Activated T-cell treated with anti-CD3 and anti-CD28 coated beads, Interleukin-2, amount 50 U/mL, for 72 hours (primary cell): ENCODE measurements around the gene DDX47. TPM values are rescaled to one million over a fixed set of nuclear protein-coding genes. Genes with fewer than 3 reads are reported as not detected.
"Not testable (repeated sequence)": the region's sequence is repeated elsewhere in the genome, so short reads cannot be mapped to it uniquely, and the experiment has no call there.

ENCODE experiments used
- ATAC-seq, 2 donors: fragments of 150-1000 bp; cut with Tn5 transposase; replicated peaks in 1 of 2; 2 replicates each; pipeline ENCODE4 v1.10.0; 2021; ENCODE audit warnings: moderate library complexity in 2 of 2, mild to moderate bottlenecking in 1 of 2
- DNase-seq, 2 donors: peaks; one replicate each; pipeline ENCODE4 v3.0.0; 2021 to 2022; ENCODE audit warnings: mixed read lengths in 1 of 2
- H3K27ac Mint-ChIP-seq: one replicate; pipeline ENCODE4 v1.8.0; 2022; ENCODE audit warnings: mild to moderate bottlenecking, moderate library complexity, mixed read lengths
- H3K27me3 Mint-ChIP-seq: one replicate; pipeline ENCODE4 v1.8.0; 2022; ENCODE audit warnings: low read depth, mixed read lengths
- H3K36me3 Mint-ChIP-seq, 2 donors: one replicate each; pipeline ENCODE4 v1.8.0; 2022; ENCODE audit warnings: mixed read lengths in 2 of 2, mild to moderate bottlenecking in 1 of 2; ENCODE audit not compliant: insufficient read depth in 2 of 2
- H3K4me1 Mint-ChIP-seq: one replicate; pipeline ENCODE4 v1.8.0; 2022; ENCODE audit warnings: low read depth, mixed read lengths
- H3K4me3 Mint-ChIP-seq, 2 donors: one replicate each; pipeline ENCODE4 v1.8.0; 2022; ENCODE audit warnings: mild to moderate bottlenecking in 2 of 2, mixed read lengths in 2 of 2, moderate library complexity in 2 of 2
- H3K9me3 Mint-ChIP-seq, 2 donors: one replicate each; pipeline ENCODE4 v1.8.0; 2022; ENCODE audit warnings: mixed read lengths in 2 of 2
- total RNA-seq, 2 donors: library from RNA; stranded (reverse); gene quantifications; one replicate each; pipeline ENCODE4 v1.2.3, GENCODE V29; 2022

DDX47 gene
- total RNA-seq, 2 donors from 2014 or later: 58.2 to 67.8 TPM

DNA sequence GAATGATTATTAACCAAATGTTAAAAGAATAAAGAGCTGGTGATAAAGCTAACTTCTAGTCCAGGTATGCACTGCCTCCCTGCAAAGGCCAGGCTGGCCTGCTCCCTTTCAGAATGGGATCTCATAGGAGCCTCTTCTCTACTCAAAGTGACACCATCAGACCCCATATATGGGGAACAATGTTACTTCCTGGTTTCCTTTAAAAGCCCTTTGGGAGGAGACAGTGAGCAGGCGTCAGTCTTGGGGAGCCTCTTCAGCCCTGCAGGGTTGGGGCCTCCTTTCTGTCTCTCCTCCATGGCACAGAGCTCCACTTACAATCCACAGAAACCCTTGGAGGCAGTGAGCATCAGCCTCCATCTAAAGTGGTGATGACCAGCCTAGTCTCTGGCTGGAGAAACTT is 60.9 kb downstream of the DDX47 start:
- Mint-ChIP-seq H3K4me1 (no peaks in the 10 kb centered on the region), H3K36me3 (no peaks in the 10 kb centered on the region), H3K27me3 (no peaks in the 10 kb centered on the region), H3K27ac (no peak overlapping the region), H3K9me3 (no peaks in the 10 kb centered on the region), H3K4me3 (no peak overlapping the region)
- no peak for ATAC-seq
- no peak for DNase-seq

DNA sequence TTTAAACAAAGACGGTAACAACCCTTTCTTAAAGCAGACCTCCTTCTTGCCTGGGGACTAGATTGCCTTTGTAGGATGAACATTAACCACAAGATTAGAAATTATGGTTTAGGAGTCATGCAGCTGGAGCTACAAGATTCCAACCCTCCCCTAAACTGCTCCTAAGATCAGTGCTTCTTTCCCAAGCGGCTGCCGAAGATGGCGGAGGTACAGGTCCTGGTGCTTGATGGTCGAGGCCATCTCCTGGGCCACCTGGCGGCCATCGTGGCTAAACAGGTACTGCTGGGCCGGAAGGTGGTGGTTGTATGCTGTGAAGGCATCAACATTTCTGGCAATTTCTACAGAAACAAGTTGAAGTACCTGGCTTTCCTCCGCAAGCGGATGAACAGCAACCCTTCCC is 62.2 kb downstream of the DDX47 start:
- not testable (repeated sequence) for DNase-seq, ATAC-seq, H3K4me1 Mint-ChIP-seq, H3K27ac Mint-ChIP-seq, H3K9me3 Mint-ChIP-seq, H3K4me3 Mint-ChIP-seq, H3K36me3 Mint-ChIP-seq, H3K27me3 Mint-ChIP-seq

DNA sequence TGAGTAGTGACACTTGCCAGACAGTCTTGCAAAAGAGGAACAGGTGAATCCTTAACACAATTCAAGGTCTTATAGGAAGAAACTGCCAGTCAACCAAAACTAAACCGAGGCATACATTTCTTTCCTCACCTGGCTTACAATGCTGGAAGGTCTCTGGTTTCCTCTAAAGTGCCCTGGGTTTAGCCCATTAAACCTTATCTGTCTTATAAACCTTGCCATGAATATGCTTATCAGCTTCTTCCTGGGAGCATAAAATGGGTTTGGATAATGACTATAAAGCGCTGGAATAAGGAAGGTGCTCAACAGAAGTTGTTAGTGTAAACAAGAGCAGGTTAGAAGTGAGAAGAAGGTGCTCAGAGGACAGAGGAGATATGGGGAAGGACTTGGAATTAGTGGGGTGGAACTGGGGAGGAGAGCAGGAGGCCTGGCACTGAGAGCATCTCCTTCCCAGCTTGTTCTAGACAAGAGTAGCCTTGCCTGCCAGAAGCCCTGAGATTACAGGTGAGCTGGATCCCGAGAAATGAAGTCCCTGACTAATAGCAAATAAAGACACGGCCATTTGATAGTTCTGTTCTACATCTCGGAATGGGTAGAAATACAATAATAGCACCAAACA is 64.1 kb downstream of the DDX47 start:
- H3K27me3 Mint-ChIP-seq: no peaks in the 10 kb centered on the region
- no peaks in the 10 kb centered on the region for H3K9me3 Mint-ChIP-seq
- H3K27ac Mint-ChIP-seq: no peak overlapping the region
- peaks cover 16% of the 10 kb centered on the region for H3K4me1 Mint-ChIP-seq
- no peaks in the 10 kb centered on the region for H3K36me3 Mint-ChIP-seq
- H3K4me3 Mint-ChIP-seq: no peak overlapping the region
- no peak for DNase-seq
- ATAC-seq: no peak

DNA sequence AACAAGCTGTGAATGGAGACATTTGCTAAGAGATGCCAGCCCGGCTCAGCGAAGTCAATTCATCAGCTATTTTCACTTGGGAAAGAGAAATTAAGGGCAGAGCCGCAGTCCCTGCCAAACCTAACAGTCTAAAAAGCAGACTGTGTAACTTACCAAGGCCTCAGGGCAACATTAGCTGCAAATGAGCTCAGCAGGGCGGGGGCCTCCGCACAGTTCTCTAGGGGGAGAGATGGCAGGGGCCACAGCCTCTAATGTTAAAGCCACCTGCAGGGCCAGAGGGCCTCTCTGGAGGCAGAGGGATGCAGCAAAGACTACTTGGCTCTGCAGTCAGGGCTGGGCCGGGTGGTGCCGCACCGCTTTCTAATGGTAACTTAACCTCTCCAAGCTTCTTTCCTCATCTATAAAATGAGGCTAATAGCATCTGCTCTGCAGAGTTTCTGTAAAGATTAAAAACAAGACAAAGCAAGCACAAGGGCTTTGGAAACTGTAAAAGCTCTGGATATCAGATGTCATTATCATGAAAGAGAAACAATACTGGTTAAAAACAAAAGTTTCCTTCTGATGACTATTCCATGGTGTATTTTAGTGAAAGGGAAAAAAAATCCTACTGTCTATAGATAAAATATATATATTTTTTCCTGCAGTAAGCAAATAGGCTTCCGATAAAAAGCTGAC is 64.8 kb downstream of the DDX47 start:
- ATAC-seq: no peak
- Mint-ChIP-seq H3K4me3 (no peak overlapping the region), H3K27ac (no peak overlapping the region), H3K36me3 (no peaks in the 10 kb centered on the region), H3K9me3 (no peaks in the 10 kb centered on the region), H3K27me3 (no peaks in the 10 kb centered on the region), H3K4me1 (peaks cover 16% of the 10 kb centered on the region)
- no peak for DNase-seq

Other genes starting within 250 kb of the DDX47 start
- gene CREBL2, start 201.5 kb upstream of the DDX47 start, total RNA-seq: 10 to 100 TPM; 27.7 to 32.7 TPM
- 10 to 100 TPM; 34.2 to 50.4 TPM for gene GPR19, start 117.2 kb upstream of the DDX47 start, total RNA-seq
- gene CDKN1B, start 96.0 kb upstream of the DDX47 start, total RNA-seq: 10 to 100 TPM; 54.2 to 67.2 TPM
- gene APOLD1, start 27.7 kb upstream of the DDX47 start, total RNA-seq: 10 to 100 TPM; 10.4 to 12.8 TPM
- under 1 TPM; 0.32 to 0.60 TPM for gene GPRC5A, start 78.2 kb downstream of the DDX47 start, total RNA-seq
- gene GPRC5D, start 138.8 kb downstream of the DDX47 start, total RNA-seq: not detected
- gene HEBP1, start 186.9 kb downstream of the DDX47 start, total RNA-seq: 10 to 100 TPM; 28.3 to 30.4 TPM
- 1 to 10 TPM; 6.6 to 7.8 TPM for gene FAM234B, start 231.0 kb downstream of the DDX47 start, total RNA-seq